SK-MEL-5 (cell line): ENCODE results near the gene CDR2. TPM values are rescaled to one million over a fixed set of nuclear protein-coding genes. Genes with fewer than 3 reads are reported as not detected.
"Not testable (repeated sequence)": the region's sequence is repeated elsewhere in the genome, so short reads cannot be mapped to it uniquely, and the experiment has no call there.

Experiments
- DNase-seq: peaks from one replicate; pipeline ENCODE4 v3.0.0-alpha.2; 2016; ENCODE audit warnings: low read depth, low spot score
- in situ Hi-C: cut with HindIII; loops from 2 replicates; pipeline ENCODE4 v1.10.0; 2016; ENCODE audit warnings: low sequenced_read_pairs, high pct_unique_total_duplicates, low pct_unique_long_range_greater_than_20kb
- total RNA-seq: library from RNA; depleted of rRNA; stranded (reverse); fragments of >200 nt; shearing (Covaris generic); gene quantifications from 2 replicates; pipeline ENCODE4 v1.2.3, GENCODE V29; 2014

The CDR2 gene
- total RNA-seq, 1 experiment from 2014 or later: 14.5 TPM

- DNase-seq: no peak
- in situ Hi-C loops: no loop called here
These were observed 16.4 kb downstream of the CDR2 start for GRCh38 chr16:22358000-22358399.

DNA sequence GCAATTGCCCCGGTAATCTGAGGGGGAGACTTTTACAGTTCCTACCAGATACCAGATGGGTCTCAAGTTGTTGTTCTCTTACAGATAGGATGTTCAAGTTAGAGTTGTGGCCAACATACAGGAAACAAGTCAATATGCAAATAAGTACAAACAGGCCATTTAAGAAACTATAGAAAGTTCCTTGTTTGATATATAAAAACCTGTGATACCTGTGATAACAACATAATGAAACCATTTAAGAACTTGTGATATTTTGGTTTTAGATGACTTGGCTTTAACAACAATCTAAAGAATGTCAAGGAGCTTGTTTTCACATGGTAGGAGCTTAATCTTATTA lies 16.8 kb downstream of the CDR2 start:
- in situ Hi-C loops: no loop called here

GRCh38 chr16:22356930-22357634 lies 17.3 kb downstream of the CDR2 start:
- DNase-seq: no peak

More for the DNA sequence above, 16.8 kb downstream of the CDR2 start:
- DNase-seq: no peak

GRCh38 chr16:22355487-22355908 lies 18.9 kb downstream of the CDR2 start:
- DNase-seq: no peak
- in situ Hi-C loops: no loop called here

More at GRCh38 chr16:22356930-22357634, 17.3 kb downstream of the CDR2 start:
- in situ Hi-C loops: no loop called here

- DNase-seq: no peak
- in situ Hi-C loops: no loop called here
These were observed 20.4 kb downstream of the CDR2 start for GRCh38 chr16:22353933-22354541.

DNA sequence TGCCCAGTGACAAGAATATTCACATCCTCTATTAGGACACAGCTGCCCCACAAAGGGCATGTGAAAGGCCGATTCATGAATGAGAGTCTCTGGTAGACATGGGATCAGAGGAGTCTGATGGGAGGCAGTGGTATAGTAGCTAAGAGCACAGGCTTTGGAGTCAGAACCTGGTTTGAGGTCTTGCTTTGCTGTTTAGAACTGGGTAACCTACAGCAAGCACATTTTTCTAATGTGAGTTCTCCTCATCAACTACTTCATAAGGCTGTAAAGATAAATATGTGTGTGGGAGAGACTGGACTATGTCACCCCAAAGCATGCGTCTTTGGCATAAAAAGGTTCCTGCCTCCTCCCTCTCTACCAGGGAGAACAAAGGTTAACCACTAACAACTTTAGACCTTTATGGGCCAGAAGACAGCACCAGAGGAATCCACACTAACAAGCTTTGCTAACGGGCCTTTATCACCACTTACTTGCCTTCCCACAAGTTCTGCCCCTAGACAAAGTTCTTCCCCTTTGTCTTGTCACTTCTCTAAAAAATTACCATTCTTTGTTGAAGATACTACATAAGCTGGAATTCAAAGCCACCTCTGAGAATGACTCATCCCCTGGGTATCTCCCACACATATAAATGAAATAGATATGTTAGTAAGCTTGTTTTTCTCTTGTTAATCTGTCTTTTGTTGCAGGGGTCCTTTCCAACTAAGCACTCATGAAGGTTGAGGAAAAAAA lies 21.1 kb downstream of the CDR2 start:
- in situ Hi-C loops: no loop called here
- DNase-seq: peak; percentile 13

GRCh38 chr16:22352723-22353122 lies 21.7 kb downstream of the CDR2 start:
- DNase-seq: no peak
- in situ Hi-C loops: no loop called here

GRCh38 chr16:22352140-22352539 lies 22.3 kb downstream of the CDR2 start:
- DNase-seq: no peak
- in situ Hi-C loops: no loop called here

DNA sequence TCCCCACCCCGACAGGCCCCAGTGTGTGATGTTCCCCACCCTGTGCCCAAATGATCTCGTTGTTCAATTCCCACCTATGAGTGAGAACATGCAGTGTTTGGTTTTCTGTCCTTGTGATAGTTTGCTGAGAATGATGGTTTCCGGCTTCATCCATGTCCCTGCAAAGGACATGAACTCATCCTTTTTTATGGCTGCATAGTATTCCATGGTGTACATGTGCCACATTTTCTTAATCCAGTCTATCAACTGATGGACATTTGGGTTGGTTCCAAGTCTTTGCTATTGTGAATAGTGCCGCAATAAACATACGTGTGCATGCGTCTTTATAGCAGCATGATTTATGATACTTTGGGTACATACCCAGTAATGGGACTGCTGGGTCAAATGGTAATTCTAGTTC lies 23.4 kb downstream of the CDR2 start:
- DNase-seq, in situ Hi-C loops: not testable (repeated sequence)

- no peak for DNase-seq
- in situ Hi-C loops: no loop called here
These were observed 26.1 kb downstream of the CDR2 start for GRCh38 chr16:22348291-22348690.

- no peak for DNase-seq
- in situ Hi-C loops: no loop called here
These were observed 27.2 kb downstream of the CDR2 start for GRCh38 chr16:22347100-22347820.

GRCh38 chr16:22346483-22346882 lies 27.9 kb downstream of the CDR2 start:
- in situ Hi-C loops: no loop called here

DNA sequence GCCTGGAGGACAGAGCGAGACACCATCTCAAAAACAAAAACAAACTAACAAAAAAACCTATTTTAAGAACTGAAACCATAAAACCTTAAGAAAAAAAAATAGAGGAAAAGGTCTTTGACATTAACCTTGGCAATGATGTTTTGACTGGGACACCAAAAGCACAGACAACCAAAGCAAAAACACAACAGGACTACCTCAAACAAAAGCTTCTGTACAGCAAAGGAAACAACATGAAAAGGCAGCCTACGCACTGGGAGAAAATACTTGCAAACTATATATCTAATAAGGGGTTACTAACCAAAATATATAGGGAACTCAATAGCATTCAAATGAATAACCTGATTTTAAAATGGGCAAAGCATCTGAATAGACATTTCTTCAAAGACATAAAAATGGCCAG lies 32.3 kb downstream of the CDR2 start:
- in situ Hi-C loops: no loop called here
- no peak for DNase-seq

More at GRCh38 chr16:22346483-22346882, 27.9 kb downstream of the CDR2 start:
- DNase-seq: no peak

DNA sequence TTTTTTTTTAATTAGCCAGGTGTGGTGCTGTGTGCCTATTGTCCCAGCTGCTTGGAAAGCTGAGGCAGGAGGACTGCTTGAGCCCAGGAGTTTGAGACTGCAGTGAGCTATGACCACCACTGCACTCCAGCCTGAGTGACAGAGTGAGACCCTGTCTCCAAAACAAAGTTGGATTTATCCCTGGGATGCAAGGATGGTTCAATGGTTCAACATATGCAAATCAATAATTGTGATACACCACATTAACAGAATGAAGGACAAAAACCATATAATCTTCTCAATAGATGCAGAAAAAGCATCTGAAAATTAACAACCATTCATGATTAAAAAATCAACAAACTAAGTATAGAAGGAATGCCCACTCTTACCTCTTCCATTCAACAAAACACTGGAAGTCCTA lies 33.5 kb downstream of the CDR2 start:
- no peak for DNase-seq
- in situ Hi-C loops: no loop called here

GRCh38 chr16:22337849-22338635 lies 36.4 kb downstream of the CDR2 start:
- in situ Hi-C loops: no loop called here
- DNase-seq: no peak

GRCh38 chr16:22337045-22337444 lies 37.4 kb downstream of the CDR2 start:
- DNase-seq: no peak
- in situ Hi-C loops: no loop called here

GRCh38 chr16:22336581-22336980 lies 37.8 kb downstream of the CDR2 start:
- in situ Hi-C loops: no loop called here
- DNase-seq: no peak
